ENCODE data around the gene SIRT4.
A peak's percentile ranks its signal among the peaks of the same experiment; 100 is the strongest.
"Not testable (repeated sequence)": the region's sequence is repeated elsewhere in the genome, so short reads cannot be mapped to it uniquely, and the experiment has no call there.

SIRT4 gene

DNA sequence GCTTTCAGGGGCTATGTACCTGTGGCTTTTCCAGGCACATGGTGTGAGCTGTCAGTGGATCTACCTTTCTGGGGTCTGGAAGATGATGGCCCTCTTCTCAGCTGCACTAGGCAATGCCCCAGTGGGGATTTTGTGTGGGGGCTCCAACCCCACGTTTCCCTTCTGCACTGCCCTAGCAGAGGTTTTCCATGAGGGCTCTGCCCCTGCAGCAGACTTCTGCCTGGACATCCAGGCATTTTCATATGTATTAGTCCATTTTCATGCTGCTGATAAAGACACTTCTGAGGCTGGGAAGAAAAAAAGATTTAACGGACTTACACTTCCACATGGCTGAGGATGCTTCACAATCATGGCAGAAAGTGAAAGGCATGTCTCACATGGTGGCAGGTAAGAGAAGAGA, 34.3 kb downstream of the SIRT4 start:
- DNase-seq = not testable (repeated sequence)

DNA sequence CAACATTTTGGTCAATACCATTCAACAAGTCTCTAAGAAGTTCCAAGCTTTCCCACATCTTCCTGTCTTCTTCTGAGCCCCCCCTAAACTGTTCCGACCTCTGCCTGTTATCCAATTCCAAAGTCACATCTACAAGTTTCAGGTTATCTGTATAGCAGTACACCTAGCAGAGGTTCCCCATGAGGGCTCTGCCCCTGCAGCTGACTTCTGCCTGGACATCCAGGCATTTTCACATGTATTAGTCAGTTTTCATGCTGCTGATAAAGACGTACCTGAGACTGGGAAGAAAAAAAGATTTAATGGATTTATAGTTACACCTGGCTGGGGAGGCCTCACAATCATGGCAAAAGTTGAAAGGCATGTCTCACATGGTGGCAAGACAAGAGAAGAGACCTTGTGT, 35.6 kb downstream of the SIRT4 start:
- no peak for DNase-seq

DNA sequence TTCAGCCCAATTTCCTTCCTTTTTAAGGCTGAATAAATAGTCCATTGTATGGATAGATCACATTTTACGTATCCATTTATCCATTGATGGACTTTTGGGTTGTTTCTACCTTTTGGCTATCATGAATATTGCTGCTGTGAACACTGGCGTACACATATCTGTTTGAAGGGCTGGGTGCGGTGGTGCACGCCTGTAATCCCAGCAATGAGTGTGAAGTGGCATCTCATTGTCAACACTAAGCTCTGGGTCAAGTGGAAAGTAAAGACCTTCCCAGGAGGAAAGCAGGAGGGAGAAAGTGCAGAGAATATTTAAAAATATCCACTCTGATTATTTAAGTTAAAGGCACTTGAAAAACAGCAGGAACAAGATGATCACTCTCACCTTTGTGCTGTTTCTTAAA, 37.1 kb downstream of the SIRT4 start:
- no peak for DNase-seq

DNA sequence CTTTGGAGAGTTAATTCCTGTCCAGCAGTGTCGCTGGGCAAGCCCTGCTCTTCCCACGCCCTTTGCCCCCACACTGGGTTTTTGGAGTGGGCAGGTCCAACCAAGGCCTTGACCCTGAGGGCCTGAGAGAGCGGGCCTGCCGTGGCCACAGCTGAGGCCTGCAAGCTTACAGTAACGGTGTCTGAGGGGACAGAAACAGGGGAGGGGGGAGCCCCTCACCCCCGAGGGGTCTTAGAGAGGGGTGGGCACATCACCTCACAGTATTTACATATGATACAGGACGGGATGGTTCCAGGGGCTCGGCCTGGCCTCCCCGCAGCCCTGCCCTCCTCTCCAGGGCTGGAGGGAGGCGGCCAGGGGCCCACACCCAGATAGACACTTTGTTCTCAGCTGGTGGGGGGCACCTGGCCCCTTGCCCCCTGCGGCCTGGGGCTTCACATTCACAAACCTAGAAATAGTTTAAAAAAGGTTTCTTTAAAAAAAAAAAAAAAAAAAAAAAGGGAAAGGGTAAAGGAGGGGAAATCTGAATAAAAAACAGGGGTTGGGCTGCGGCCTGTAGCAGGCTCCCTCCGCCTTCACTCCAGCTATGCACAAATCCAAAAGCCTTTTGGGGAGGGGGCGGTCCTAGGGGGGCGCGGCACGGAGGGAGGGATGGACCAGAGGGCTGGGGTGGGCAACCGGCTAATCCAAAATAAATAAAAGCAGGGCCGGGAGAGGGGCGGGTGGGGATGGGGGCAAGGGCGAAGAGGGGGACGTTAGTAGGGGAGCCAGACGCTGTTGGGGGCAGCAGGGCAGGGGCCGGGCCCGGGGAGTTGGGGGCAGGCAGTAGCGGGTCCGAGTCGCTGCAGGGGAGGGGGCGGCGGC, 40.3 kb downstream of the SIRT4 start:
- no peak for DNase-seq

DNA sequence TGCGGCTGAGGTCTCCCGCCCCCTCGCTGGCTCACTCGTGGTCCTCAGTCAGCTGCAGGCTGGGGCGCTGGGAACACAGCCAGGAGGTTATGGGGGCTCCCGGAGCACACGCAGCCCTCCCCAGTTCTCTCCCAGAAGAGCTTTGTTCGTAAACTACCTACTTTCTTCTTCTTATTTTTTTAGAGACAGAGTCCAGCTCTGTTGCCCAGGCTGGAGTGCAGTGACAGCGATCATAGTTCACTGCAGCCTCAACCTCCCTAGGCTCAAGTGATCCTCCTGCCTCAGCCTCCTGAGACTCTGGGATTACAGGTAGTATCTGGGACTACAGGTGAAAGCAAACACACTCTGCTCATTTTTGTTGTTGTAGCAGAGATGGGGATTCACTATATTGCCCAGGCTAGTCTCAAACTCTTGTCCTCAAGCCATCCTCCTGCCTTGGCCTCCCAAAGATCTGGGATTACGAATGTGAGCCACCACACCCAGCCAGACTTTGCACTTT, 41.0 kb downstream of the SIRT4 start:
- no peak for DNase-seq

DNA sequence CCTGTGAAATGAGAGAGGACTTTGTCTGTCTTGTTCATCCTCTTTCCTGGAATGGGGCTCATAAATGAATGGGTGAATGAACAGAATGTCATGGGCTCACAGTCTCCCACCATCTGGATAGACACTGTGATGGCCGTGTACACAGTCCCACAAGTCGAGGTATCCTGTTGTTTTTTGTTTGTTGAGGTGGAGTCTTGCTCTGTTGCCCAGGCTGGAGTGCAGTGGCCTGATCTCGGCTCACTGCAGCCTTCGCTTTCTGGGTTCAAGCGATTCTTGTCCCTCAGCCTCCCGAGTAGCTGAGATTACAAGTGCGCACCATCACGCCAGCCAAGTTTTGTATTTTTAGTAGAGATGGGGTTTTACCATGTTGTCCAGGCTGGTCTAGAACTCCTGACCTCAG, 41.6 kb downstream of the SIRT4 start:
- DNase-seq = no peak

DNA sequence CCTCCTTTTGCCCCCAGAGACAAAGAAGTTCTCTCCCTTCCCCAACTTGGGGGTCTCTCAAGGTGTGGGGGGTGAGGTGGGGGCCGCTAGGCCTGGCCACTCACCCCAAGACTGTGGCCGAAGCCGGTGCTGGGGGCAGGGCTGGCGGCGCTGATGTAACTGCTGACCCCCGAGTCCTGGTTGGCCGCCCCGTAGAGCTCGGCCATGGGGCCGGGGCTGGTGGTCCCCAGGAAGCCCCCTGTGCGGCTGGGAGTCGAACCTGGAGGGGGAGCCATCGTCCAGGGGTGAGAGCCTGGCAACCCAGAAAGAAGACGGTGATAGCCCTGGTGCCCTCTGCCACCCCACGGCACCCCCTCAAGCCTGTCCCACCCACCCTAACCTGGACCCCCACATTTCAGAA, 43.9 kb downstream of the SIRT4 start:
- DNase-seq = no peak

DNA sequence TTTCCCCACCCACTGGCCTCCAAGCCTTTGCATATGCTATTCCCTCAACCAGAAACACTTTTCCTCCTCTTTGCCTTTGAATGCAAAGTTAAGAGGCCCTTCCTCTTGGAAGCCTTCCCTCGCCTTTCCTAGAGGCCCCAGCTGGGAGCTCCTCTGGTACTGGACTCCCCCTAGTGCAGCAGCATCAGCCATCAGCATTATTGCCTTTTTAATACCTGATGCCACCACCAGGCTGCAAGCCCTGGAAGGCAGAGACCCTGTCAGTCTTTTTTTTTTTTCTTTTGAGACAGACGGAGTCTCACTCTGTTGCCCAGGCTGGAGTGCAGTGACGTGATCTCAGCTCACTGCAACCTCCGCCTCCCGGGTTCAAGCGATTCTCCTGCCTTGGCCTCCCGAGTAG, 44.6 kb downstream of the SIRT4 start:
- no peak for DNase-seq

DNA sequence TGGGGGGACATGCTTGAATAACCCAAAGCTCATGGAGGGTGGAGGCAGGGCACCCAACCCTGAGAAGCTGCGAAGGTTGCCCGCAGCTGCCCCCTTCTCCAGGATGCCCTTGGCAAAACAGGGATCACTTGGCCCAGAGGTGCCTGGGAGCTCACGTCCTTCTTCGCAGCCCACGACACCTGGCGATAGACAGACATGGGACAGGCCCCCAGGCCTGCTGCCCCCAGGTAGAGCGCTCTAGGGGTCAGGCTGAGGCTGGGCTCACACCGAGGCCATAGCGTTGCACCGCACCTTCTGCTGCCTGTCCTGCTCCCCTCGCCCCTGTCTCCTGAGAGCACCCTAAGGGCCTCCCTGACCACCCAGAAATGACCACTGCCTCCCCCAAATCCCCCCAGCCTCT, 45.6 kb downstream of the SIRT4 start:
- no peak for DNase-seq

DNA sequence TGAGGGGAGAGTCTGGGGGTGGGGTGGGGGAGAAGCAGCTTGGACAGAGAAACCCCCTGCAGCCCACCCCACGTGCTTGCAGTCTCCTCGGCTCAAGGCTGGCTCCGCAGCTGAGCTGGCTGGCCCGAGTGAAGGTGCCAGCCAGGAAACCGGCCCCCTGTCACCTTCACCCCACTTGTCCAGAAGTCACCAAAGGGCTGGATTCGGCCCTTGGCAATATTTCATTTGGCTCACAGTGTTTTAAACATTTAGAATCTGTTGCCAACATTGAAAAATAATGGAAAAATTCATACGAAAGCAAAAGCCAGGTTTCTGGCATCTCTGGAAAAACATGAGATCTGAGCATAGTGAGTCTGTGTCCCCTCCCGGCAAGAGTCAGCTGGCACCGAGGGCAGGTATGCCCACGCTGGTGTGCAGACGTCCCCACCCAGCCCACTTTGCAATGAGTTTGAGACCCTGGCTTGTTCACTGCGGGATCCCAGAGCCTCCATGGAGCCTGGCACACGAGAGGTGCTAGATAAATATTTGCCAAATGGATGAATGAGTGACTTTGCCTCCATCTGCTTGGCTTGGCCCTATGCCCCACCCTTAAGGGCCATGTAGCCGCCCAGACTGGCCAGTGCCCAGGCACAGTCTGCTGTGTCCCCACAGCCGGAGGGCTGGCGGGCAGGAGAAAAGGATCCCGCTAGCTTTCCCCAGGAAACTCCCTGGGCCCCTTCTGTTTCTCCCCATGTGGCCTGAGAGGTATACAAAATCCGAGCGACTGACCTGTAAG, 48.6 kb downstream of the SIRT4 start:
- no peak for DNase-seq

DNA sequence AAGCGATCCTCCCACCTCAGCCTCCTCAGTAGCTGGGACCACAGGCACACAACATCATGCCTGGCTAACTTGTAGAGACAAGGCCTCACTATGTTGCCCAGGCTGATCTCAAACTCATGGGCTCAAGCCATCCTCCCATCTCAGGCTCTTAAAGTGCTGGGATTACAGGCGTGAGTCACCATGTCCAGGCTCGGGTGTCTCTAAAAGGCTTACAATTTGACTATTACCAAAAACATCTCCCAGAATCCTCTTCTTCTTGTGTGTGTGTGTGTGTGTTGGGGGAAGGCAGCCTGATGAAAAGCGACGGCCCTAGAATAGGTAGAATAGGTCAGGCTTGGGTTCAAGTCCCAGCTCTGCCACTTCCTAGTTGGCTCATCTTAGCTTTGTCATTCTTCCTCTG, 50.0 kb downstream of the SIRT4 start:
- no peak for DNase-seq

DNA sequence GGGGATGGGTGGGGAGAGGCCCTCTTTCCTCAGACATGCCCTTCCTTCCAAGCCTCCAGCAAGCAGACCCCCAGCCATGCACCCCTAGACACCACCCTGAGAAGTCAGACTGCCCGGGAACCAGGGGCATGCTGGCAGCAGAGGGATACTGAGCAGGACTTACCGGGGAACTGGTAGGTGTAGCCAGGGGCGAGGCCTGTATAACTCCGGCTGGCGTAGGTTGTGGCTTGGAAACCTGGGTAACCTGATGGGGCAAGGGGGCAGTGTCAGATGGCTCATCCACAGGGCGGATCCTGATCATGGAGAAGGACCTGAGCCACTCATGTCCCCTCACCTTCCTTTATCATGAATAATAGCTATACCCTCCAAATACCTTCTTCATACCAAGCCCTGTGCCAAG, 51.0 kb downstream of the SIRT4 start:
- DNase-seq = no peak

DNA sequence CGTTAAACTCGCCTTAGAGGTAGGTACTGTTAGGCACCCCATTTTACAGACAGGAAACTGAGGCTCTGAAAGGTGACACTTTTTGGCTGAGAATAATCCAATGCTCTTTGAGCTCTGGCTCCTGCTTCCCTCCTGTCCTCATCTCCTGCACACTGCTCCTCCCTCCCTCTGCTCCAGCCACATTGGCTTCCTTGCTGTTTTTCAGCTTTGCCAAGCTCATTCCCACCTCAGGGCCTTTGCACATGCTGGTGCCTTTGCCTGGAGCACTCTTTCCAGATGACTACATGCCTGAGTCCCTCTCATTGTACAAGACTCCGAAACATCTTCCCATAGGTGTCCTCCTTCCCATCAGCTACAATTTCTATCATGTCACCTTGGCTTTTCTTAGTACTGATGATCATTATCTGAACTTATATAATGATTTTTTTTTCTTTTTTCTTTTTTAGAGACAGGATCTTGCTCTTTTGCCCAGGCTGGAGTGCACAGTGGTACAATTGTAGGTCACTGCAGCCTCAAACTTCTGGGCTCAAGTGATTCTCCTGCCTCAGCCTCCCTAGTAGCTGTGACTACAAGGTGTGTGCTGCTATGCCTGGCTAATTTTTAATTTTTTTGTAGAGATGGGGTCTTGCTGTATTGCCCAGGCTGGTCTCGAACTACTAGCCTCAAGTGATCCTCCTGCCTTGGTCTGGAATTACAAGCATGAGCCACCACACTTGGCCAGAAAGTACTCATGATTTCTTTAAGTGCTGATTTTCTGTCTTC, 51.6 kb downstream of the SIRT4 start:
- DNase-seq = no peak

DNA sequence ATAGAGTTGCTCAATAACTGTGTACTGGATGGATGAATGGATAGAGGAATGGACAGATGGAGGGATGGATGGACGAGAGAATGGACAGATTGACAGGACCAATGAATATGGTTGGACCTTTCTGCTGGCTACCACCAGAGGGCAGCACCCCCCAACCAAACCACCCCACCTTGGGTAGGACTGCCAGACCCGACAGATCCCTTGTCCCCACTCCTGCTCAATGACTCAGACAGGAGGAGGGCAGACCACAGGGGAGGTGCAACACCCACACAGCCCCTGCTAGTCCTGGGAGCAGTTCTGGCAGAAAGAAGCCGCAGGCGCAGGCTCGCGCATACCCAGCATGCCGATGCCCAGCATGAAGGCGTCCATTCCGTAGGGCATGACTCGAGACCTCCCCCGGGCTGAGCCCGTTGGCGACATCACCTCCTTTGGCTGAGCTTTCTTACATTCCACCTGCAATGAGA, 54.5 kb downstream of the SIRT4 start:
- peak; percentile 12 for DNase-seq

DNA sequence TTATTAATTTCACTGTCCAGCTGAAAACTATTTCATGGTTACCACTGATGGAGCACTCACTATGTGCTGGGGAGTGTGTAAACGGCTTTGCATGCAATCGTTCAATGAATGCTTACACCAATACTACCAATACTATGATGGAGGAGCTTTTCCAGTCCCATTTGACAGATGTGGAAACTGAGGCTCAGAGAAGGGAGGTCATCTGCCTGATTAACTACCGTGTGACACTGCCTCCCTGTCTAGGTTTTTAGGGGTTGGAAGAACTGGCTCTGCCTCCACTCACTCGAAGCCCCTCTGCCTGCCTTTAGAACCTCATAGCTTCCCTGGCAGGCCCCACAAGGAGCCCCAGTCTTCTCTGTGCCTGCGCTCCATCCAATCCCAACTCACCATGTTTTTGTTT, 55.0 kb downstream of the SIRT4 start:
- no peak for DNase-seq

DNA sequence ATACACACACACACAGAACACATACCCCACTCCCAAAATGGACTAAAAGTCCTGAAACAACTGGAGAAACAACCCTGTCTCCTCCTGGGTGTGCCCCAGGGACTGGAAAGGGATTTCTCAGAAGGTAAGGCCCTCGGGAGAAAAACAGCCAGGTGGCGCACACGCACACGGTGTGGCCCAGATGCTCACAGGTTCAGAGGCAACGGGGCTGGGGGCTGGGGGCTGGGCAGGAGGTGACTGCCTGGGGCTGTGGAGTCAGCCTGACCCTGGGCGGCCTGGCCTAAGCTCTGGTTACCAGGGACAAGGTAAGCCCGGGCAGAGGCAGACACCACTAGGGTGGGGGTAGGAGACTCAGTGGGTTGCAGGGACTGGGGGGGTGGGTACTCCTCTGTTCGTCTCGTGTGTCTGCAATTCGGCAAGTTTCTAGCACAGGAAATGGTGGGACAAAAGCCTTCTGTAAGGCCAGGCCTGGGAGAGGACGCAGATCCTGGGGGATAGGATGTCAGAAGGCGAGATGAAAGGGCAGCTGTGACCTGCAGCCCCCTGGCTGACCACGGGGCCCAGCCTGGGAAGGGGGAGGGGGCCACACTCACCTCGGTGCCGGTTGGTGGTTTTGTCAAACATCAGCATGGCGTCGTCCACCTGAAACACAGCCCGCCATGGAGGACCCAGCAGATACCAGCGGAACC, 56.4 kb downstream of the SIRT4 start:
- no peak for DNase-seq

DNA sequence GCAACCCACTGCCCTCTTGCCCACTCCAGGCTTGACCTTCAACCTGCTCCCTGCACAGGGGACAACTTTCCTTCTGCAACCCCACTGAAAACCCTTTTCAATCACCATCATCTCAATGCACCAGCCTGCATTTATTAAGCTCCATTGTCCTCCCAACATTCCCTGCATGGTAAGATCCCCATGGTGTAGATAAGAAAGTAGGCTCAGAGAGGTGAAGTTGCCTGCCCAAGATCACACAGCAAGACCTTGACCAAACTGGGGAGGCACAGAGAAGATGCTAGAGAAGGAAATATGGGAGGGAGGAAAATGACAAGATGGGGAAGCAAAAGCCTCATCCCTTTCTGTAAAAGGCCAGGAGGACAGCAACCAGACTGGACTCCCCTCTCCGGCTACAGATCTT, 57.0 kb downstream of the SIRT4 start:
- no peak for DNase-seq

DNA sequence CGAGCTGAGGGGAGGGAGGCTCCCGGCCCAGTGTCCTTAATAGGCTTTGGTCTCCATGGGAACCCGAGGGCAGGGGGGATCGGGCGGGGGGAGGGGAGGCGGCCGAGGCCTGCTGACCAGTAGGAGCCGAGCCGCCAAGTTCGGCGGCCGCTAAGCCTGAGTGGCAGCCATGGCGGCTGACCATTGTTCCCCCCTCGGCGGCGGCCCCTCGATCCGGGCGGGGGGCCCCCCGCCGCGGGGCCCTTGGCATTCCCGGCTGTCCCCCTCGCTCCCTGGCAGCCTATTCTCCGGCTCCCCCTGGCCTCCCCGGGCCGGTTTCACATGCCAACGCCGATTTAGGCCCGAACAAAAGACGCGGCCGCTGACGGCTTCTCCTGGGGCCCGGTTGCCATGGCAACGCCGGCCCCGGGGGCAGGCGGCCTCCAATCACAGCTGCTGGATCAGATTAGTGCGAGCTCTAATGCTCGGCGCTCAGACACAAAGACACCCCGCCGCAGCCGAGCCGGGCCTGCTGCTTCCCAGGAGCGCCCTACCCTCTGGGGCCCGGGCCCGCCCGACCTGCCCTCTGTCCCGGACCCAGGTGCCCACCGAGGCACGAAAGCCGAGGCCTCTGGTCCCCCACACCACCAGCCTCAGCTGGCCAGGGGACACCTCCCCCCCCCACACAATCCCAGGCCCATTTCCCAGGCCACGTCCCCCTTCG, 59.5 kb downstream of the SIRT4 start:
- DNase-seq = no peak

Data from SIG-M5 (cell line).